GM12873 (cell line): ENCODE data around the gene MARCOL.

Source experiments
- CTCF ChIP-seq: IDR thresholded peaks from 2 replicates; pipeline ENCODE4 v1.5.1; 2012; ENCODE audit warnings: low read depth, mild to moderate bottlenecking, moderate library complexity, low read length, control low read depth; ENCODE audit not compliant: insufficient read depth; ENCODE audit errors: missing control alignments

Gene MARCOL

GRCh38 chr5:148206620-148207019, 31.7 kb upstream of the MARCOL start:
- TF ChIP-seq CTCF, result no peak

GRCh38 chr5:148208226-148208625, 30.1 kb upstream of the MARCOL start:
- TF ChIP-seq CTCF, result no peak

- no peak for TF ChIP-seq CTCF
These were observed 29.1 kb upstream of the MARCOL start for GRCh38 chr5:148209151-148209770.

GRCh38 chr5:148214665-148215185, 23.6 kb upstream of the MARCOL start:
- no peak for TF ChIP-seq CTCF

- TF ChIP-seq CTCF, result no peak
These were observed 16.8 kb upstream of the MARCOL start for GRCh38 chr5:148221508-148221907.

GRCh38 chr5:148224117-148224742, 14.1 kb upstream of the MARCOL start:
- no peak for TF ChIP-seq CTCF

- TF ChIP-seq CTCF, result no peak
These were observed 9.8 kb upstream of the MARCOL start for GRCh38 chr5:148228392-148228984.
